HG03103 (cell line): ENCODE measurements around the gene RNF41.
"Not testable (repeated sequence)": the region's sequence is repeated elsewhere in the genome, so short reads cannot be mapped to it uniquely, and the experiment has no call there.

Experiments used
- ATAC-seq: cut with Tn5 transposase; IDR thresholded peaks from one replicate; pipeline ENCODE4 v1.9.1; 2021; ENCODE audit warnings: low read depth; ENCODE audit not compliant: unreplicated experiment

The RNF41 gene

DNA sequence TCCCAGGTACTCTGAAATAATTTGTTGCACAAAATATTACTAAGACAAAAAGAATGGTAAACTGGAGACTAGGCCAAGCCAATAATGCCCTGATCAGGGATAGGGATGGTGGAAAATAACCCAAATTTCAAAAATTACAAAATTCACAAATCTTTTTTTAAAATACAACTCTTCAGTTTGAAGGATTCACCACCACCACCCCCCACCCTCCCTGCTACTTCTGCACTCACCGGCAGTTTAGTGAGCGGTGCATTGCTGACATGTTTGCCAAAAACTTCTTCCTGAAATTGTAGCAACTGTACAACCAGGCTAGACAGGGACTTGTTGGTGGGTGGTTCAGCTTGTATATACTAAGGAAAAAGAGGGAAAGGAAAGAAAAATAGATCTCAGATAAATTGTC lies 34.8 kb downstream of the RNF41 start:
- ATAC-seq = no peak

DNA sequence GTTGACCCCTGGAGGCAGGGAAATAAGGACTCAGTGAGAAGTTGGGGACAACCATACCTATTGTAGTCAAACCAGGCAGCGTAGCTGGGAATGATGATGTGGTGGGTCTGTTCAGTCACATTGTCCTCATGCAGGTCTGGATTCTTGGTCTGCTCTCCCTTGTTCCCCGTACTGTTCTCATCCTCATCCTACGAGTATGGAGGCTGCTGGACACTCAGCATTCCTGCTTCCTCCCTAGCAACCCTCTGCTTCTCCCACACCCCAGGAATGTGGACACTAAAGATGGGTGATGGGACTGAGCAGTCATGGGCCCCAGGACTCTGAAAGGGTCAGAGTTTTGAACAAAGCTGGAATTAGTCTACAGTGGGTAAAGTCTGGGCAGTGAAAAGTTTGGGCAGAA lies 43.4 kb downstream of the RNF41 start:
- ATAC-seq = no peak

DNA sequence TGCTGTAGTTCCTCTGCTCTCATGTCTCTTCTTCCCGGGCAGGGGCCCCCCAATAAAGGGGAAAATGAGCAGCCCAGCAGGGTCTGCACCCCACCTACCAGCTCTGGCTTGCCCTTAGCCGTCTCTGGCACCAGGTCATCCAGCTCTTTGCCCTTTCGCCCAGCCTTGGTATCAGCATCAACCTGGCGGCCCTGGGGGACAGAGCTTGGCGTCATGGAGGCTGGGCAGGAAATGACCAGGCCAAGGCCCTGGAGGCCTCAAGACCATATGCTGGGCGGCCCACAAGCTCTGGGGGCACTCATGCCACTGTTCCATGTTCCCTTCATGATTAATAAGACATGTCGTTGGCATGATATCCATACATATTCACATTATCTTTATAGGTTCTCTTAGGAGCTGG lies 48.9 kb downstream of the RNF41 start:
- ATAC-seq = no peak

DNA sequence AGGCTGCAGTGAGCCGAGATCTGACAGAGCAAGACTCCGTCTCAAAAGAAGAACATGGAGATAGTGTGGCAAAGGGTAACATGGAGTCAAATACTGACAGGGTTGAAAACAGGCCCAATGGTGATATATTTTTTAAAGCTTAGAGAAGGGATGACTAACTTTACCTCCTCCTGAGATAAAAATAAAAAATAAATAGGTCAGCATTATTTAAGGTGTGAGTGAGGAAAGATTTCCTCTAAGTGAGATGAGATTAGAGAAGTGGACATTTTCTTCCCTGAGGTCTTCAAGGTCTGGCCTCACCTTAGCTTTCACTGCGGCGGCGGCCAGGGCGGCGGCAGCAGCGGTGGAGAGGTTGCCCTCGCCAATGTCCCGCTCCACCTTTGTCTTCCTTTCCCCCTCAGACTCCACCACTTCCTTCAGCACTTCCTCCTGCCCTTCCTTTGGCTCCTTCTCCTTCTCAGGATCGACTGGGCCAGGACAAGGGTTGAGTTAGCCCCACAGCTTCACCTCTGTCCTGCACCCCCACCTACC lies 52.4 kb downstream of the RNF41 start:
- no peak for ATAC-seq

DNA sequence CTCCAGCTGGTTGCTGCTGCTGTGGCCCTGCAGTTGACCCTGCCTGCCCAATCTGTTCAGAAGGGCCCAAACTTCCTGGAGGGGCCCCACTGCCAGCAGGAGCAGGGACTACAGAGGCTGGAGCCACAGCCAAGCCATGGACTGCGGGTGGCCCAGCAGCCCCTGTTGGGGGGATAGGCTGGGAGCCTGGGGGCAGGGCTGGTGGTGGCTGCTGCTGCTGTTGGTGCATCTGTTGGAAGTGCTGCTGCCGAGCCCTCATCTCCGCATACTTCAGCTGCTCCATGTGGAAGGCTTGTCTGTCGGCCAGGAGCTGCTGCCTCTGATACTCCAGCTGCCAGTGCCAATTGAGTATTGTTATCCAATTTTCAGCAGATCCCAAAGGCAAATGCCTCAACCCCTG lies 56.4 kb downstream of the RNF41 start:
- no peak for ATAC-seq

DNA sequence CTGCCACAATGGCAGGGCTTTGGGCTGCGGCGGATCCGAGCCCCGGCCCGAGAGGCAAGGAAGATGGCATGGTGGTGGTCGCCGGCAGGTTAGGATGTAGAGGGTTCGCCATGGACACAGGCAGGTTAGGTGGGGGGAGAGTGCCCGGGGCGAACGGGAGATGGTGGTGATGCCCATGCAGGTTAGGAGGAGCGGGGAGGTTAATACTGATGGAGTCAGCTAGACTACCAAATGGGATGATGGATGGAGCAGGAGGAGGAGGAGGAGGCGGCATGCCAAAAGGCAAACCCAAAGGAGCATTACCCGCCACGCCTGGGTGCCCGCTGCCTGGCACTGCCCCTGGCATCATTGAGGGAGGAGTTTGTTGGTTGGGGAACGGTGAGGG lies 57.4 kb downstream of the RNF41 start:
- ATAC-seq = no peak

DNA sequence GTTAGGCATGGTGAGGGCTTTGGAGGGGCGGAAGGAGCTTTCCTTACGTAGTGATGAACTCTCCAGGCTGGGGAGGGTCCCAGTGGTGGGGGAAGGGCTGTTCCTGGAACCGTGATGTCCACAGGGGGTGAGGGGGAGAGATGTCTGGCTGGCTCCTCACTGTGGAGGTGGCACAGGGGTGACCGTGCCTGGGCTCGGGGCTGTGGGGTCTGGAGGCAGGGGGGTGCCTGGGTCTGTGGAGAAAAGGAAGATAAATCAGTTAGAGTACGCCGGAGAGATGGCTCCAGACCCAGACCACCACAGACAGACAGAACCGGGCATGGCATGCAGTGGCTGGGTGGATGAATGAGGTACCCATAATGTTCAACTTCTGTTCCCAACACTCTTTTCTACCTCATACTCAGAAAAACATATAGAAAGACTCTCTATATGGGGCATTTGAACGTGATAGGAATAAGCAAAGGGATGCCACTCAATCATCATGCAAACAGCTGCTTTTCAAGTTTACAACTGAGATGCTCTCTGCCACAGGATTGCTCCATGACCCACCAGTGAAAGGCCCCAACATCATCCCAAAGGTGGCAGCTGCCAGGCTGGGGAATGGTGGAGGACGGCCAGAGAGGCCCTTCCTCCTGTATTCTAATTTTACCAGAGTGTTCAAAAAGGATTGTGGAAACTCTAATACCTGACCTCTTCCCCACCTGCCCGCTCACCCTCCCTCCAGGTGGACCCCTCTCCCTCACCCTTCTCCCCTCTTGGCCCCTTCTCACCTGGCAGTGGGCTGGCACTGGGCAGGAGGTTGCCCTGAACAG lies 58.0 kb downstream of the RNF41 start:
- no peak for ATAC-seq

DNA sequence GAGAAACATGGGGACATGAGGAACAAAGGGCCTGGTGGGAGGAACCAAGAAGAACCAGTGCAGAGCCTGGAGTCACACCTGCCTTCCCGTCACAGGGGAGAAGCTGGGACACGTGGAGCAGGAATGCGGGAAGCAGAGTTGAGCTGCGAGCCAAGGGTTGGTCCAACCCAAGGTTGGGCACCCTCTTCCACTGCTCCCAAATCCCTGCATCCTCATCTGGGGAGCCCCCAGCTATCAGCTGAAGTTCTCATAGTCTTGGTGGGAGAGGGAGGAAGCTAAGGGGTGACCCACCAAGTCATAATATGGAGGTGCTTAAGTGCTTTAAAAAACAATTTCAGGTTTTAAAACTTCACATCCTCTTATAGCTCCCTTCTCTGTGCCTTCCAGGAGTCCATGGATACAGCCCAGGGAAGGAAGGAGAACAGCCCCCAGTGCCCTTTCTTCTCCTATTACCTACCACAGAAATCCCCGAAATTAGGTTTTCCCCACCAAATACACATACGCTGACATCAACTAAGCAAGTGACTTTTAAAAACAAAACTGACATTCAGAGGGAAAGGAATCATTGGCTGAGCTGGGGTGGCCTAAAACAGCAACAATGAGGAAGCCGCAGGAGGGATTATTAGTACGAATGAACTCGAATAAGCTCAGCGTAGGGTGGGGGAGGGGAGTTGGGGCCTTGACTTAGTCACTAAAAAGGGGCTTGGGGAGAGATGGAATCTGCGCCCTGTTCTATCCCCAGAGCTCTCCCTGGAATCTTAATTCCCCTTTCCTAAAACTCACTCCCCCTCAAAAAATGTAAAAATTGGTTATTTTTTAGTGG lies 59.0 kb downstream of the RNF41 start:
- no peak for ATAC-seq

DNA sequence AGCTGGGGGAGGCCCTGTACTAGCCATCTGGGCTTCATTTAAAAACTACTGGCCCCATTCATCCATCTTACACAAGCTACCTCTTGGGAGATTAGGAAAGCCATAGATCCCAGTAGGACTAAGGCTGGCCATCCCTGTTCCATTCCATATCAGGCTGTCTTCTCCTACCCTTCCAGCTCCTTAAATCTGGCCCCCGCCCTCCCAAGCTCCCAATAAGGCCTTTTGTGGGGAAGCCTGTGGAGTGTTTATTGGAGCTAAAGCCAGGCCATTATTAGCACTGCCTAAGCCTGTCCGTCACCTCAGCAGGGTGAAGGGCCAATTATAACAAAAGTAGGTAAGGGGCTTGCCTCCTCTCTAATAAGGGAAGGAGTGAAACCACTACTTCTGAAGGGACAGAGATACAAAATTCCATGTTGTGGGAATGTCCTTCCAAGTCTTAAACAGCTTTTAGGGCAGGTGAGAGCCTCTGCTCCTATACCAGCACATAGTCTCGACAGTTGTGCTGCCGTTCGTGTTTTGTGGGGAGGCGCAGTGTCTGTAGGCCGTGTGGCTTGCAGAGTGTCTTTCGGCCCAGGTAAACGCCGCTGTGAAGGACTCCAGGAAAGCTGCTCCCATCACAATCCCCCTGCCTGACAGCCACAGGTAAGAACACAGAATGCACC lies 59.9 kb downstream of the RNF41 start:
- ATAC-seq = no peak

DNA sequence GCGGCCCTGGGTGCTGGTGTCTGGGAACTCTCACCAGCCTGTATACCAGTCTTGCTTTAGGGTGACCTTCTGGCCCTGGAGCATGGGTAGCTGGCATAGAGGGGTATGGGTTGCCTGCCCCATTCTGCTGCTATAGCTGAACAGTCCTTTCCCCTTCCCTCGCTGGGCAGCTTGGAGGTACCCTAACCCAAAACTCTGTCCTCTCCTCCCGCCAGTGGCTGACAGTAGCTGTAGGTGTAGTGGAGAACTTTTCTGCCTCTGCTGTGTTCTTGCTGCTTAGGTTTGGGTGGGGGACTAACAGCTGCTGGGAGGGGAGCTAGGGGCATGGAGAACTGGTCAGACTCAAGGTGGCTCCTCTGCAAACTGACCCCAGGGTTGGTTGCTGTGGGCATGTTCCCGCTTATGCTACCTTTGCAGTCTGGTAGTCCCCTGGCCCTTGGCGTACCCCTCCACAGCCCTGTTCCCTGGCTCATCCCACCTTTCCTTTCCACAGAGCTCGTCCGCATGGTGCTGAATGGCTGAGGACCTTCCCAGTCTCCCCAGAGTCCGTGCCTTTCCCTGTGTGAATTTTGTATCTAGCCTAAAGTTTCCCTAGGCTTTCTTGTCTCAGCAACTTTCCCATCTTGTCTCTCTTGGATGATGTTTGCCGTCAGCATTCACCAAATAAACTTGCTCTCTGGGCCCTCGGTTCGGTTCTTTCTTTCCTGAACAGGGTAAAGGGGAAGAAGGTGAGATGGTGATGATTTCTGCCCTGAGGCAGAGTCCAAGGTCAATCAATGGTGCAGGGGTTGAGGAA lies 60.6 kb downstream of the RNF41 start:
- no peak for ATAC-seq

DNA sequence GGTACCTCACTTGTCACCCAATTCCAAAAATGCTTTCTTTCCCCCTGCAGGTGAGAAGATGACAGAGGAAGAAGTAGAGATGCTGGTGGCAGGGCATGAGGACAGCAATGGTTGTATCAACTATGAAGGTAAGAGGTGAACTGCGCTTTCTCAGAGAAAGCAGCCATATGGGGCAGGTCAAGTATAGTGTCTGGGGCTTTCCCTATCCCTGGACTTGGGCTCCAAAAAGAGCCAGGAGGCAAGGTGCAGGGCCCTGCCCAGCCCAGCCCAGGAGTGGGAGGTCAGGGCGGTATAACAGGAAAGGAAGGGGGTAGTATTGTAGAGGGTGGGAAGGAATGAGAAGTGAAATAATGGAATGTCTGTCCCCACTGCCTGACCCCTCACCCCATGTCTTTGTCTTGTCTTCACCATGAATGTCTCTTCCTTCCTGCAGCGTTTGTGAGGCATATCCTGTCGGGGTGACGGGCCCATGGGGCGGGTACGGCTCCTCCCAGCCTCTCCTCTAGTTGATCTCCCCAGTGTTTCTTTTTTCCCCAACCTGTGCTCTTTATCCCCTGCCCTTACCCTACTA lies 61.4 kb downstream of the RNF41 start:
- no peak for ATAC-seq

DNA sequence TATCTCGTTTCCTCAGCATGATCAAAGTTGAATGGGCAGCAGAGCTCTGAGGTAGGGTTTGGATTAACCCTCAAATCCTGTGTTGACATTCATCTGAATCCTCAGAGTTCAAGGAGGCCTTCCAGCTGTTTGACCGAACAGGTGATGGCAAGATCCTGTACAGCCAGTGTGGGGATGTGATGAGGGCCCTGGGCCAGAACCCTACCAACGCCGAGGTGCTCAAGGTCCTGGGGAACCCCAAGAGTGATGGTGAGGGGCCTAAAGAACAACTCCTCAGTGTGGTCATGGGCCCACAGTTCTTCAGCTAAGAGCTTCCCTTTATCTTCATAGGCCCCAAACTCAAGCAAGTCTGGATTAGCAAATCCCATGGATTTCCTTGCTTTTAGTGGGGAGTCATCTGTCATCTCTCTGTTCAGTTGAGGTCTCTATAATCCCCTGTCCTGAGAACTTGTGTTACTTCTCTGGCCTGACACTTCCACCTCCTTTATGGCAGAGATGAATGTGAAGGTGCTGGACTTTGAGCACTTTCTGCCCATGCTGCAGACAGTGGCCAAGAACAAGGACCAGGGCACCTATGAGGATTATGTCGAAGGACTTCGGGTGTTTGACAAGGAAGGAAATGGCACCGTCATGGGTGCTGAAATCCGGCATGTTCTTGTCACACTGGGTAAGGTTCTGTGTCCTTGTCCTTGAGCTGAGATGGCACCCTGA lies 62.1 kb downstream of the RNF41 start:
- no peak for ATAC-seq

DNA sequence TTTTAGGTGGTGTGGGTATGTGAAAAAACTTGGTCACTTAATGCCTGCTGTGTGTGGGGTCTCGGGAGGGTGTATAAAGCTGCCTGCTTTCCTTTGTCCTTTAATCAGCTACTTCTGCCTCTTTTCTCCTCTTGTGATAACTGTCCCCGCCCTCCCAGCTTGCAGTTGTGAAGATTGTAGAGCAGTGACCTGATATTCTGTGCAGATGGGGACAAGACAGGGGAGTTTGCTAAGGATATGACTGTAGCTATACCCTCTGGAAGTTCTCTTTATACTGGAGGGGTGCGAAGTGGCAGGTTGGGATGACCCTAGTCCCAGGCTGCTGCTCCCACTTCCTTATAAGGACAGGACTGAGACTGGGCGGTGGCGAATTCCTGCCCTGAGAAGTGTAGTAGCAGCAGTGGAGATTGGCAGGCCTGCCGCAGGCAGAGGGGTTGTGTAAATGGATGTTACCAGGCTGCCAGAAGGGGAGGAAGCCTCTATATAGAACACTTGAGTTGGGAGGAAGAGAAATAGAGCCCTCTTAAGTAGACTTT lies 62.7 kb downstream of the RNF41 start:
- ATAC-seq = no peak

DNA sequence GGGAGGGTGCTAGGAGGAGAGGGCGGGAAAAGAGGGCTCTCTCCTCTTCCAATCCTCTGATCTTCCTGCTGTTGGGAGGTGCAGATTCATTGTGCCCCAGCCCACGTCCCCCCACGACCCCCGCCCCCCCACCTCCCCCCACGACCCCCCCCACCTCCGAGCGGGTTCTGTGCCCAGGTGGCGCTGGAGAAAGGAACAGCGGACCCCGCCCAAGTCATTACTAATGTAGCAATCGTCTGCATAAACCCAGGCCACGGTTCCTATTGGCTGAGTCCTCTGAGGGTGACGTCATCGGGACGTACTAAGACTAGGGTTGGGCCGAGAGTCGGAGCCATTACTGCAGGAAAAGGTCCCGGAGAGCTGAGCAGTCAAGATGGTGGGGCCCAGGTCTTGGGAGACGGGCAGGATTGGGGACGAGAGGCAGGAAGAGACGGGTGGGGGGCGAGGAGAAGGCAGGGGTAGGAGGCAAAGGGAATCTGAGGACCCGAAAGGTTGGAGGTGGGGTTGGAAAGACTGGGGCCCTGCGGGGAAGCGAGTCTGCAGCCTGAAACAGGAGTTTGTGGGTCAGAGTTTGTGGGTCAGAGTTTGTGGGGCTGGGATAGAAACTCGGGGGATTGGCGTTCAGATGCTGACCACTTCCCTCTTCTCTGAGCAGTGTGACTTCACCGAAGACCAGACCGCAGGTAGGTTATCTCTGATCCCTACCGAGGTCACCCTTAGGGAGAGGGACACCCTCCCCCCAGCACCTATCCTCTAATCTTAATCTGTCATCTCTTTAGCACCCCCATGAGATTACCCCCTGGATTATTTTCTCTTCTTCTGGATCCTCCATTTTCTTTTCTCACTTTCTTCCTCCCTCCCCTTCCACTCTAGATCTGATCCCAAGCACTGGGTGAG lies 63.4 kb downstream of the RNF41 start, which contains the start of gene MYL6:
TSS of gene MYL6 (plus strand) at position 331 of the 897 bp plus-strand sequence. CDS start at position 374, 43 bp downstream.
- peak; percentile 65 for ATAC-seq

DNA sequence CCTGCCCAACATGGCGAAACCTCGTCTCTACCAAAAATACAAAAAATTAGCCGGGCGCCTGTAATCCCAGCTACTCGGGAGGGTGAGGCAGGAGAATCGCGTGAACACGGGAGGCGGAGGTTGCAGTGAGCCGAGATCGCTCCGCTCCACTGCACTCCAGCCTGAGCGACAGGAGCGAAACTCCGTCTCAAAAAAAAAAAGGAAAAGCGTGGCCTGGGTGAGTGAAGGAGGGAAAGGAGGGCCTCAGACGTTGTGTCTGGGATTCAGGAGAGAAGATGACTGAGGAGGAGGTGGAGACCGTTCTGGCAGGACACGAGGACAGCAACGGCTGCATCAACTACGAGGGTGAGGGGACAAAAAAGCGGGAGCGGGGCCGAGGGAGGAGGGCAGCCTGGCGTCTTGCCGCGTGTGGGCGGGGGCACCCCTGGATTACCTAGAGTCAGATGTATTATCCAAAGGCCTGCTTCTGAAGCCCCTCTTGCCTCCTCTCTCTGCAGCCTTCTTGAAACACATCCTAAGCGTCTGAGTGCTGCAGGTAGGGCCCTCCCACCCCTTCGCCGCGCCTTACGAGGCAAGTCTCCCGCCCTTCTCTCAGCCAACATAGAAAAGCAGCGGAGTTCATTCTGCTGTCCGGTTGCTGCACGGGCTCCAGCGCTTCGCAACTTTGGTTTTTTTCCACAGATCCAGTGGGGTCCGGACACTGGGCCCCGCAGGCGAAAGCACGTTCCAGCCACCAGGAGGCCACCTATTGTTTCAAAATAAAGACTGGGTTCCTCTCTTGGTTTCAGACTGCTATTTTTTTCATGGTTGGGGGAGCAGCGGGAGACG lies 64.3 kb downstream of the RNF41 start:
- peak; percentile 34 for ATAC-seq

DNA sequence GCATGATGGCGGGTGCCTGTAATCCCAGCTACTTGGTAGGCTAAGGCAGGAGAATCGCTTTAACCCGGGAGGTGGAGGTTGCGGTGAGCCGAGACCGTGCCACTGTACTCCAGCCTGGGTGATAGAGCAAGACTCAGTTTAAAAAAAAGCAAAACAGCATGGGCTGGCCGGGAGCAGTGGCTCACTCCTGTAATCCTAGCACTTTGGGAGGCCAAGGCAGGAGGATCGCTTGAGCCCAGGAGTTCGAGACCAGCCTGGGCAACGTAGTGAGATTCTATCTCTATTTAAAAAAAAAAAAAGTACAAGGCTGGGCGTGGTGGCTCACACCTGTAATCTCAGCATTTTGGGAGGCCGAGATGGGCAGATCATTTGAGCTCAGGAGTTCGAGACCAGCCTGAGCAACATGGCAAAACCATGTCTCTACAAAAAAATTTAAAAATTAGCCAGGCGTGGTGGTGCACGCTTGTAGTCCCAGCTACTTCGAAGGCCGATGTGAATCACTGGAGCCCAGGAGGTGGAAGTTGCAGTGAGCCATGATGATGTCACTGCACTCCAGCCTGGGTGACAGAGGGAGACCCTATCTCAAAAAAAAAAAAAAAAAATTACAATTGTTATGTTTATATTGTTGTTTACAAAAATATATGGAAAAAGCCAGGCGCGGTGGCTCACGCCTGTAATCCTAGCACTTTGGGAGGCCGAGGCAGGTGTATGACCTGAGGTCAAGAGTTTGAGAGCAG lies 65.1 kb downstream of the RNF41 start:
- ATAC-seq = not testable (repeated sequence)
